Ovary (tissue), 3 donors: ENCODE data around the gene SPATA2.

Experiments used
- CTCF ChIP-seq, 3 donors: fragments of 450-650 bp in 2 of 3; fragments of 200-600 bp in 1 of 3; IDR thresholded peaks; one replicate each; pipeline versions ENCODE4 v1.5.1 to v1.8.0; 2016 to 2022; ENCODE audit warnings: antibody characterized with exemption in 3 of 3, mild to moderate bottlenecking in 1 of 3
- EP300 ChIP-seq: sonication (generic); formaldehyde crosslinking; IDR thresholded peaks from one replicate; pipeline ENCODE4 v1.6.1; 2017; ENCODE audit warnings: antibody characterized with exemption
- POLR2A ChIP-seq: fragments of 450-650 bp; IDR thresholded peaks from one replicate; pipeline ENCODE4 v1.6.1; 2017; ENCODE audit warnings: antibody characterized with exemption, mild to moderate bottlenecking, moderate library complexity
- donor health status: DM: no; HTN: no; CAD: no.

- no peak for TF ChIP-seq POLR2A
- TF ChIP-seq CTCF (IDR thresholded peaks at IDR 0.05), result no peak
- TF ChIP-seq EP300, result no peak
These were observed 61.0 kb downstream of the SPATA2 start for GRCh38 chr20:49854190-49854875.
